Hepatocyte (in vitro differentiated cells): ENCODE data around the gene M6PR.

Experiments used
- CTCF ChIP-seq: fragments of 200-600 bp; sonication (generic); IDR thresholded peaks from 2 replicates; pipeline ENCODE4 v1.5.1; 2016; ENCODE audit warnings: antibody characterized with exemption, mild to moderate bottlenecking; ENCODE audit not compliant: poor library complexity
- EZH2 ChIP-seq: fragments of 200-600 bp; sonication (generic); IDR thresholded peaks from 2 replicates; pipeline ENCODE4 v1.6.1; 2016; ENCODE audit warnings: antibody characterized with exemption, mild to moderate bottlenecking, borderline replicate concordance
- EZH2phosphoT487 ChIP-seq: fragments of 200-600 bp; sonication (generic); IDR thresholded peaks from one replicate; pipeline ENCODE4 v1.6.1; 2018; ENCODE audit warnings: antibody characterized with exemption, mild to moderate bottlenecking, low read depth, moderate library complexity; ENCODE audit not compliant: unreplicated experiment, severe bottlenecking

GRCh38 chr12:8953773-8954402 is 4.4 kb upstream of the M6PR start:
- TF ChIP-seq CTCF: no peak
- TF ChIP-seq EZH2phosphoT487: no peak
- TF ChIP-seq EZH2: no peak
